Endometrium (tissue), 2 donors: ENCODE results near the gene PAPOLA.
"Not testable (repeated sequence)": the region's sequence is repeated elsewhere in the genome, so short reads cannot be mapped to it uniquely, and the experiment has no call there.

ENCODE experiments used
- FAIRE-seq: peaks from 2 replicates; lab custom pipeline; 2012; peaks lifted over from hg19 to GRCh38; lab: Jason Lieb, UNC
- donor health status: control.
- donor health status: control.

Gene PAPOLA

GRCh38 chr14:96501740-96502620 lies at the start of gene PAPOLA:
Gene PAPOLA (plus strand): TSS chr14:96502382. CDS start chr14:96502593, 211 bp downstream.
- FAIRE-seq, result no peak

GRCh38 chr14:96452684-96453083 lies 49.5 kb upstream of the PAPOLA start:
- FAIRE-seq, result no peak

- FAIRE-seq, result no peak
Measured at GRCh38 chr14:96455588-96455987, 46.6 kb upstream of the PAPOLA start.

- FAIRE-seq, result no peak
Measured at GRCh38 chr14:96459851-96460250, 42.3 kb upstream of the PAPOLA start.

- no peak for FAIRE-seq
Measured at GRCh38 chr14:96461950-96462798, 40.0 kb upstream of the PAPOLA start.

- no peak for FAIRE-seq
Measured at GRCh38 chr14:96464136-96464535, 38.0 kb upstream of the PAPOLA start.

- no peak for FAIRE-seq
Measured at GRCh38 chr14:96466918-96467317, 35.3 kb upstream of the PAPOLA start.

- no peak for FAIRE-seq
Measured at GRCh38 chr14:96470331-96470730, 31.9 kb upstream of the PAPOLA start.

GRCh38 chr14:96470967-96471366 lies 31.2 kb upstream of the PAPOLA start:
- FAIRE-seq, result not testable (repeated sequence)

- FAIRE-seq, result no peak
Measured at GRCh38 chr14:96478119-96478518, 24.1 kb upstream of the PAPOLA start.

- no peak for FAIRE-seq
Measured at GRCh38 chr14:96479435-96480146, 22.6 kb upstream of the PAPOLA start.

GRCh38 chr14:96481731-96482314 lies 20.4 kb upstream of the PAPOLA start:
- FAIRE-seq, result no peak

- no peak for FAIRE-seq
Measured at GRCh38 chr14:96482986-96483385, 19.2 kb upstream of the PAPOLA start.

GRCh38 chr14:96484399-96484798 lies 17.8 kb upstream of the PAPOLA start:
- no peak for FAIRE-seq

GRCh38 chr14:96486705-96487104 lies 15.5 kb upstream of the PAPOLA start:
- FAIRE-seq, result no peak

- no peak for FAIRE-seq
Measured at GRCh38 chr14:96489327-96489726, 12.9 kb upstream of the PAPOLA start.

GRCh38 chr14:96493178-96493577 lies 9.0 kb upstream of the PAPOLA start:
- no peak for FAIRE-seq

- FAIRE-seq, result no peak
Measured at GRCh38 chr14:96494331-96494730, 7.9 kb upstream of the PAPOLA start.

GRCh38 chr14:96497087-96497486 lies 5.1 kb upstream of the PAPOLA start:
- no peak for FAIRE-seq

- no peak for FAIRE-seq
Measured at GRCh38 chr14:96497586-96497985, 4.6 kb upstream of the PAPOLA start.

GRCh38 chr14:96501217-96501739 lies 904 bp upstream of the PAPOLA start:
- FAIRE-seq, result no peak
